T-helper 1 cell treated with Interleukin-12 subunit alpha and Interleukin-12 subunit beta and Interleukin-4 antibody, amounts not matched to agents 30 μg/mL and 1 μg/mL, for 36 hours (primary cell): ENCODE measurements around the gene MDFIC.

Experiments
- H3K27ac Mint-ChIP-seq: one replicate; pipeline ENCODE4 v1.8.0; 2021; ENCODE audit warnings: mild to moderate bottlenecking, mixed read lengths
- H3K27me3 Mint-ChIP-seq: one replicate; pipeline ENCODE4 v1.8.0; 2021; ENCODE audit warnings: low read depth, mixed read lengths
- H3K36me3 Mint-ChIP-seq: one replicate; pipeline ENCODE4 v1.8.0; 2021; ENCODE audit warnings: low read depth, mixed read lengths
- H3K4me1 Mint-ChIP-seq: one replicate; pipeline ENCODE4 v1.8.0; 2021; ENCODE audit warnings: low read depth, mixed read lengths
- H3K4me3 Mint-ChIP-seq: one replicate; pipeline ENCODE4 v1.8.0; 2021; ENCODE audit warnings: mild to moderate bottlenecking, moderate library complexity, mixed read lengths
- H3K9me3 Mint-ChIP-seq: one replicate; pipeline ENCODE4 v1.8.0; 2021; ENCODE audit warnings: mixed read lengths

MDFIC gene

DNA sequence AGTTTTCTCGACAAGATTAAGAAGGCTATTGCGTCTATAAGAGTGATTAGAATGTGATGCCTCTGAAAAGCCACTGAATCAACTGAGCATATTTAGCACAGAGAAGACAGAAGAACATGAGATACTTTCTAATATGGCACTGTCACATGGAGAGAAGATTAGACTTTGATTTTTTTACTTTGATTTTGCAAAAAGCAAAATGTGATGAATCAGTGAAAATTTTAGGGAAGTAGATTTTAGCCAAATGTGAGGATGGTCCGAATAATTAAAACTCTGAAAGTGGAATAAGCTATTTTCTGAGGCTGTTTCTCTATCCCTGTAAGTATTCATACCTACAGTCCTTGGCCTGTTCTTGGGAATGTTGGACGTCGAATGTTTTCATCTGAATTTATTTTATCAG lies 11.8 kb downstream of the MDFIC start:
- Mint-ChIP-seq H3K4me3 (no peak overlapping the region), H3K9me3 (no peaks in the 10 kb centered on the region), H3K27ac (no peak overlapping the region)

GRCh38 chr7:114934086-114934485 lies 12.2 kb downstream of the MDFIC start:
- H3K27ac Mint-ChIP-seq = no peak overlapping the region
- H3K4me3 Mint-ChIP-seq = no peak overlapping the region
- H3K4me1 Mint-ChIP-seq = peaks cover 43% of the 10 kb centered on the region

More for the DNA sequence above, 11.8 kb downstream of the MDFIC start:
- peaks cover 14% of the 10 kb centered on the region for H3K36me3 Mint-ChIP-seq
- H3K4me1 Mint-ChIP-seq = peaks cover 43% of the 10 kb centered on the region
- H3K27me3 Mint-ChIP-seq = no peaks in the 10 kb centered on the region

GRCh38 chr7:114934713-114935112 lies 12.8 kb downstream of the MDFIC start:
- H3K27ac Mint-ChIP-seq = no peak overlapping the region
- peaks cover 44% of the 10 kb centered on the region for H3K4me1 Mint-ChIP-seq

More at GRCh38 chr7:114934086-114934485, 12.2 kb downstream of the MDFIC start:
- Mint-ChIP-seq H3K36me3 (peaks cover 14% of the 10 kb centered on the region), H3K9me3 (no peaks in the 10 kb centered on the region), H3K27me3 (no peaks in the 10 kb centered on the region)

GRCh38 chr7:114936471-114936870 lies 14.6 kb downstream of the MDFIC start:
- Mint-ChIP-seq H3K9me3 (no peaks in the 10 kb centered on the region), H3K36me3 (peaks cover 20% of the 10 kb centered on the region), H3K4me1 (peaks cover 46% of the 10 kb centered on the region), H3K27me3 (no peaks in the 10 kb centered on the region), H3K4me3 (no peak overlapping the region), H3K27ac (no peak overlapping the region)

More at GRCh38 chr7:114934713-114935112, 12.8 kb downstream of the MDFIC start:
- H3K36me3 Mint-ChIP-seq = peaks cover 14% of the 10 kb centered on the region
- H3K9me3 Mint-ChIP-seq = no peaks in the 10 kb centered on the region
- H3K4me3 Mint-ChIP-seq = no peak overlapping the region
- H3K27me3 Mint-ChIP-seq = no peaks in the 10 kb centered on the region

DNA sequence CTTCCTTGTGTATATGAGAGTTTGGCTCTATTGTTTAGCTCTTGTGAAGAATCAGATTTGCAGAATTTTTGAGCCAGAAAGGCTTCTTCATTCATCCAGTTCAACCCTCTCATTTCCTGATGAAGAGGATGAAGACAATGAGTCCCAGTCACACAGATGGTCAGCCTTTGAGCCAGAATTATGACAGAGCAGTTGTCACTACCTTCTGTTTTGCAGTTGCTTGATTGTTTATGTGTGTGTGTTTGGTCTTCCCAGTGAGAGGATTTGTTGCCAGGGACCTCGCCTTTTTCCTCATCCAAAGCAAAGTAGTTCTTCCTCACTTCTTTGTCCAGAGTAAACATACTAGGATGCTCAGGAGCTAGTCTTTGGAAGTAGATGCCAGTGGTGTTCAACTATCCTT lies 15.6 kb downstream of the MDFIC start:
- H3K27ac Mint-ChIP-seq = no peak overlapping the region
- H3K4me3 Mint-ChIP-seq = no peak overlapping the region
- peaks cover 41% of the 10 kb centered on the region for H3K4me1 Mint-ChIP-seq
- H3K36me3 Mint-ChIP-seq = peaks cover 25% of the 10 kb centered on the region
- no peaks in the 10 kb centered on the region for H3K27me3 Mint-ChIP-seq
- H3K9me3 Mint-ChIP-seq = no peaks in the 10 kb centered on the region

DNA sequence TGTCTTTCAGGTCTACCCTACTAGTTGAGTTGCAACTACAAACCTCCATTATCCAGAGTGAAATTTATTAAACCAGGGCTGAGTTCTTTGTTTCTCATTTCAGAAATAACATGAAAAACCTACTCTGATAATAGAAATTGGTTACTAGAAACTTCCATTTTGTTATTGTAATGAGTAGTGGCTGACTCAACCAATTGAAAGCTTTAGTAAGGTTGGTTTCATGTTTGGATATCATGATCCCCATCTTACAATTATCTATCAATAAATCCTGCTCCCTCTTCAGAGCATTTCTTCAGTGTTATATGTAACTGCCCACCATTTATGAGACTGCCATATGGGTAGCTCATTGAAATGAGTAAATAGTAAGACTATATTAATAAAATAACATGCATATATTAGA lies 16.9 kb downstream of the MDFIC start:
- Mint-ChIP-seq H3K4me3 (no peak overlapping the region), H3K9me3 (no peaks in the 10 kb centered on the region), H3K36me3 (peaks cover 31% of the 10 kb centered on the region), H3K4me1 (peaks cover 37% of the 10 kb centered on the region), H3K27me3 (no peaks in the 10 kb centered on the region), H3K27ac (no peak overlapping the region)

DNA sequence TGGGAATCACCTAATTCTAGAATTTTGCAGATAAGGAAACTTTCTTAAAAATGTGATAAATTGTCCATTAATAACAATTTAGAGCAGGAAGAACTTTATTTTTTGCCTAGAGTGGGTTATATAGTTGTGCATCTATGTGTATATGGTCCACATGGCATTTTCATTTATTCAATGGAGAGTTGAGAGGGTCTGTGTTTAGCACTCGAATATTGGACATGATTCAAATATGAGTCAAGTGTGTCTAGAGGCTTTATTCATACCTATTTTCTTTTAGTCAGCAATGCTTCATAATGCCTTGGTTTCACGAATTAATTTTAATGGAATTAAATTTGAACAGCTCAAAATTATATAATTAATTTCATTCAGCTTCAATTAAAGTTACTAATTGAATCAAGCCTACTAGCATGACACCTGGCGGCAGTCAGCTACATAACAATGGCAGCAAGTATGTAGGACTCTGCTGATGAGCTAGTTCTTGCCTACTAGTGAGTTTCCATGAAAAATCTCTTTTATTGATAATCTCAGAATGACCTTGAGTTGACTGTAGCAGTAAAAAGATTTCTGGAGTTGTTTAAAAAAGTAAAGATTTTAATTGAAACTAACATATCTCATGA lies 17.7 kb downstream of the MDFIC start:
- Mint-ChIP-seq H3K9me3 (no peaks in the 10 kb centered on the region), H3K4me3 (no peak overlapping the region), H3K27me3 (no peaks in the 10 kb centered on the region), H3K27ac (no peak overlapping the region), H3K36me3 (peaks cover 35% of the 10 kb centered on the region), H3K4me1 (peaks cover 34% of the 10 kb centered on the region)

- H3K4me3 Mint-ChIP-seq = no peak overlapping the region
- H3K27ac Mint-ChIP-seq = no peak overlapping the region
- peaks cover 41% of the 10 kb centered on the region for H3K36me3 Mint-ChIP-seq
- no peaks in the 10 kb centered on the region for H3K27me3 Mint-ChIP-seq
- no peaks in the 10 kb centered on the region for H3K9me3 Mint-ChIP-seq
- H3K4me1 Mint-ChIP-seq = peaks cover 33% of the 10 kb centered on the region
Measured at GRCh38 chr7:114940220-114940619, 18.3 kb downstream of the MDFIC start.

DNA sequence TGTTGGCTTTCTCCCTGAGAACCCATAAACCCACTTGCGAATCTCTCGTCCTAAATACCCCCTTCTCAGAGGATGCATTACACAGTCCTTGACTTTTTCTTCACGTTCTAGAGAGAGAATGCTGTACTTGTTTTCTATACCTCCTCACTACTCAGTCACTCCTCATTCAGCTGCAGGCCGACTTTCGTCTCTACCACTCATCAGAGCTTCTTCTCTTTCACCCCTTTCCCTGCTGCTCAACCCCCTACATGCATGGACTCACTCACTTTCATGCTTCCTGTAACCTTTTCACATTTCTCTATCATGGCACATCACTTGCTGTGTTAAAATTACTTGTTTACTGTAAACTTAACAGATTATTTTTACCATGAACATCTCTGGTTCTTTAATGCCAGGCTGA lies 19.8 kb downstream of the MDFIC start:
- Mint-ChIP-seq H3K27ac (no peak overlapping the region), H3K4me3 (no peak overlapping the region), H3K27me3 (no peaks in the 10 kb centered on the region), H3K9me3 (no peaks in the 10 kb centered on the region), H3K4me1 (peaks cover 28% of the 10 kb centered on the region), H3K36me3 (peaks cover 46% of the 10 kb centered on the region)

DNA sequence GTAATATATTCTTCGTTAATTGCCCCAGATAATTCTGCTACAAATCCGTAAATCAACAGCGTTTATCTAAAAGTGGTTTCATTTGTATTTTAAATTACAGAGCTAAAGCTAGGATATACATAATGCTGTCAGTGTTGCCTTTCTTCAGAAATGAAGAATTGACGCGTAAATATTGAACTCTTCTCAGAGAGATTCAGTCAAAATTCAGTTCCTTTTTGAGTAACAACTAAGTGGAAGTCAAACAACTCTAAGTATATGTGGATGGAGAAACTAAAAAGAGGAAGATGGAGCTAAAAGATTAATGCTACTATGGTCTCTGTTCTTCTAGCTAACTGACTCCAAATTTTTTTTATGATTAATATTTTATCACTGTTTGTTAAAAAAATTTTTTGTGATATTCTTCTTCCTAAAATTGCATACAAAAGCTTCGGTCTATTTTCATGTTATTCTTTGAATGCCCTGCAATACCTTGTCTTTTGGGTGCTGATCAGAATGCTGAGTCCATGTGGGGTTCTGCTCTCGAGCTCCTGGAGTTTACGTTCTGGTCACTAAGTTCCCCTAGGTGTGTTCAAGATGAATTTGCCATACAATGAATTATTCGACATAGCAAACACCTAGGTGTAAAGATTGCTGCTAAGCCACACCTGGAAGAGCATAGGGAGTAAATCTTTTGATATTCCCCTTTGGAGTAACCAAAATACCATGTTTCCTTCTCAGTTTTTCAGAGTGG lies 20.7 kb downstream of the MDFIC start:
- H3K27ac Mint-ChIP-seq = no peak overlapping the region

DNA sequence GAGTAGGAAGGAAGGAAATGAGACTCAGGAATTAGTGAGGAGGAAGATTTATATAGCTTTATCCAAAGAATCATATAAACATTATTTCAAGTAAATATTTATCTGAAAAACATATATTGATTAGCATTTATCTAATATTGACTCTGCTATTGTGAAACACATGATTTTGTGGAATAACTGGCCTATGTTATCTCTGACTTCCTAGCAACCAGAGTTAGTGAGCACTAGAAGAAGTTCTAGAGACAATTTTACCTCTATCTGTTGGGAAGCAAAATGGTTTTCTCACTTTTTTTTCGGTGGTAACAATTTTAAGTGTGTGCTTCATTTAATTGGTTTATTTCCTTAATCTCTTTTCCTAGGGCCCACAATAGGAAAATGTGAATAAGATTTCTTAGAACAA lies 21.6 kb downstream of the MDFIC start:
- Mint-ChIP-seq H3K27me3 (no peaks in the 10 kb centered on the region), H3K4me1 (peaks cover 35% of the 10 kb centered on the region), H3K27ac (no peak overlapping the region), H3K9me3 (no peaks in the 10 kb centered on the region), H3K36me3 (peaks cover 55% of the 10 kb centered on the region), H3K4me3 (no peak overlapping the region)

More for the DNA sequence above, 20.7 kb downstream of the MDFIC start:
- no peaks in the 10 kb centered on the region for H3K27me3 Mint-ChIP-seq
- peaks cover 29% of the 10 kb centered on the region for H3K4me1 Mint-ChIP-seq
- H3K4me3 Mint-ChIP-seq = no peak overlapping the region
- no peaks in the 10 kb centered on the region for H3K9me3 Mint-ChIP-seq
- peaks cover 51% of the 10 kb centered on the region for H3K36me3 Mint-ChIP-seq

DNA sequence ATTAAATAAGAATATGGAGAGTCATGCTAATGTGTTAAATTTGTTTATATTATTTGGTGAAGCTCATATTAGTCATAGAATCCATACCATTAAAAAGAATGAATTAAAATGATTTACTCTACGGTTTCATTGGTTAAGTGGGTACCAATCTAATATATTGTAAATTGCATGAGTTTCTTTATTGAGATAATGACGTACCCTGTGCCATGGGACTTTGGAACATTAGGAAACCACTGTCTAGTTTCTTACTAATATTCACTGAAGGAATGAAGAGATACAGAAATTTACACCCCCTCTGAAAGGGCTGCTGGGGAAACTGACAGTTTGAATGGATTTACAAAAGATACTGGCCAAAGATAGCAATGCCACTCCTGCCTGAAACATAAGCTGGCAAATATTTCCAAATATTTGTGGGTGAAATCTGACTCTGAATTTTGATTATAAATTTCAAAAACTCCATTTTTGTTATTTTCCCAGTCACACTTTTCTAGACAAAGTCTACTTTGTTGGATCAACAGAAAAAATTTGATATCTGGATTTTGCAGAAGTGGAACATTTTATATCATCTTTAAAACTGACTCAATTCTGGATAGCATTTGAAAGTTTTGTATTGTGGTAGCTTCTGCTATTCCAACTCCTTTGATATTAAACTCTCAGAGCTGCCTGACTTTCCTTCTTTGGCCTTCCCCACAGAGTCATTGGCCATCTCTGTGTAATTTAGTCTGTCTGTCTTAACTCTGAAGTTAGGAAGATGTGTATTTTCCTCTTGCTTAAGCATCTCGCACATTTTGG lies 22.3 kb downstream of the MDFIC start:
- Mint-ChIP-seq H3K27ac (no peak overlapping the region), H3K27me3 (no peaks in the 10 kb centered on the region), H3K4me3 (no peak overlapping the region), H3K4me1 (peaks cover 41% of the 10 kb centered on the region), H3K9me3 (no peaks in the 10 kb centered on the region), H3K36me3 (peaks cover 59% of the 10 kb centered on the region)

DNA sequence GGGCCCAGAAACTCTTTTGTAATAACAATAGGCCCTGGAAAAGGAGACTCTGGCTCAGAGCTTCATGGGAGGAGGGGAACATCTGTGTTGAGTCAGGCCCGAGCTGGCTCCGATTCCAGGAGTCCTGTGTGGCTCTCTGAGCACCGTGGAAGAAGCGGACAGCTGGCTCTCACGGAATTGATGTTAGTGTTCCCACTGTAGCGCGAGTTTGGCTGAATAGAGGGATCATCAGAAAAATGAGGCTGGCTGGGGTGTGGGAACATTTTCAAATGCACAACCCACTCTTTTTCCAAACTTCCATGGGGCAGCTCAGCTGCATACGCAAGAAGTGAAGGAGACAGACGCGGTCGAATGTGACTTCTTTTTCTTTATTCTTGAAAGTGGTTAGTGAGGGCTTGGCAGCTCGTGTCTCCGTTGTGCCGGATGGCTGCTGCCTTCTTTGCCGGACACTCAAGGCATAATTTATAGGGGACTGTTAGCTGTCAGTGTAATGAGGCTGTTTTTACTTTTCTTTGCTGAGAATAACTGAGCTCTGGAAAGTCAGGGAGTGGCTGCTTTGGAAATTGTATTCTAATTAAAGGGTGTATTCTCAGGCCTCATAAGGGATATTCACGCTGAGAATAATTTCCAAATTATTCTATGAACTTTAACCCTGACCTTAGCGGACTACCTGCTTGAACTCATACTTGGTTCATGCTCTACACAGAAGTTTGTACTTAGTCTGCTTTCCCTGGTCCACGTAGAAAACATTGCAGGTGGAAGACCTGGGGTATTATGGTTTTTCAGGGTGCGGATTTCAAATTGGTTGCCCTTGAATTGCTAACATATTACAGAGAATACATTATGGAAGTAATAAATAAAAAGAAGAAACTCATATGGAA lies 23.1 kb downstream of the MDFIC start:
- Mint-ChIP-seq H3K36me3 (peaks cover 65% of the 10 kb centered on the region), H3K27me3 (no peaks in the 10 kb centered on the region), H3K4me3 (no peak overlapping the region), H3K4me1 (peaks cover 47% of the 10 kb centered on the region), H3K9me3 (no peaks in the 10 kb centered on the region), H3K27ac (no peak overlapping the region)

GRCh38 chr7:114949231-114949630 lies 27.3 kb downstream of the MDFIC start:
- Mint-ChIP-seq H3K9me3 (no peaks in the 10 kb centered on the region), H3K27ac (no peak overlapping the region), H3K4me1 (peaks cover 36% of the 10 kb centered on the region), H3K36me3 (peaks cover 44% of the 10 kb centered on the region), H3K27me3 (no peaks in the 10 kb centered on the region), H3K4me3 (no peak overlapping the region)
